ENCODE data around the gene COX6A2.

DNA sequence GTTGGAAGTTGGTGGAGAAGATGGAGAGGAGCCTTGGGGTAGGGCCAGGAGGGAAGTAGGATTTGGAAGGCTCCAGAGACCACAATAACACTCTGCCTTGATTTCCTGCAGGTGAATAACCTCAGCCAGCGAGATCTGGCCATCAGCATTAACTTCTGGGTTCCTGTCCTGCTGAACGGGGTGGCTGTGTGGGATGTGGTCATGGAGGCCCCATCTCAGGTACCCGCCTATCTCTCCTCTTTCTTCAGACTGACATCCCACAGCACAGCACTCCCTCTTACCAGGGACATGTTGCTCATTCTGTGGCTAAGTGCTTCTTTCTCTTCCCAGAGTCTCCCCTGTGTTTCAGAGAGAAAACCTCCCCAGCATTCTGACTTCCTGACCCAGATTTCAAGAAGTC lies 4.9 kb downstream of the COX6A2 start:
- no peak for TF ChIP-seq CTCF (conservative IDR thresholded peaks at IDR 0.05)
- no peak for TF ChIP-seq ZFX (IDR thresholded peaks at IDR 0.05)
